Activated CD4-positive, alpha-beta memory T cell treated with anti-CD3 and anti-CD28 coated beads, Interleukin-2, amount 10 ng/mL, durations not matched to agents 7 days and 5 days (primary cell): ENCODE results near the gene GINM1. TPM values are rescaled to one million over a fixed set of nuclear protein-coding genes. Genes with fewer than 3 reads are reported as not detected.

Experiments
- CTCF ChIA-PET: fragments of 350-600 bp; sonication (Branson Sonifier 250); formaldehyde crosslinking; loops from one replicate; lab custom pipeline; 2021; ENCODE audit warnings: antibody characterized with exemption, inconsistent platforms; lab: Charles Lee
- POLR2A ChIA-PET: fragments of 350-600 bp; sonication (Branson Sonifier 250); formaldehyde crosslinking; loops from one replicate; lab custom pipeline; 2021; ENCODE audit warnings: antibody characterized with exemption; lab: Charles Lee
- DNase-seq: peaks from one replicate; pipeline ENCODE4 v3.0.0-alpha.2; 2020
- H3K27ac Mint-ChIP-seq: one replicate; pipeline ENCODE4 v1.8.0; 2021; ENCODE audit warnings: mild to moderate bottlenecking, mixed read lengths
- H3K27me3 Mint-ChIP-seq: one replicate; pipeline ENCODE4 v1.8.0; 2021; ENCODE audit warnings: mixed read lengths
- H3K36me3 Mint-ChIP-seq: one replicate; pipeline ENCODE4 v1.8.0; 2021; ENCODE audit warnings: low read depth, mixed read lengths
- H3K4me1 Mint-ChIP-seq: one replicate; pipeline ENCODE4 v1.8.0; 2021; ENCODE audit warnings: mixed read lengths
- H3K4me3 Mint-ChIP-seq: one replicate; pipeline ENCODE4 v1.8.0; 2021; ENCODE audit warnings: mild to moderate bottlenecking, mixed read lengths
- H3K9me3 Mint-ChIP-seq: one replicate; pipeline ENCODE4 v1.8.0; 2021; ENCODE audit warnings: mixed read lengths
- total RNA-seq, 2 experiments: library from RNA; stranded (reverse); gene quantifications; one replicate each; pipeline ENCODE4 v1.2.3, GENCODE V29; 2021

The GINM1 gene
- total RNA-seq, 2 experiments from 2014 or later, result 18.1 to 18.4 TPM

- ChIA-PET POLR2A (interaction anchor here (1.0 to 3.2 kb wide), 2 partner anchors 17 to 69 kb away, joined by 3 to 18 read pairs; partner anchors contain the start of gene PPIL4), CTCF (interaction anchor here (1.0 to 6.2 kb wide), 4 partner anchors 12 to 77 kb away, joined by 3 to 55 read pairs (median 10); partner anchors contain the start of gene PPIL4)
- DNase-seq, result no peak
- H3K36me3 Mint-ChIP-seq, result no peaks in the 10 kb centered on the region
- H3K9me3 Mint-ChIP-seq, result no peaks in the 10 kb centered on the region
- no peak overlapping the region for H3K27ac Mint-ChIP-seq
- peaks cover 22% of the 10 kb centered on the region for H3K4me1 Mint-ChIP-seq
- no peak overlapping the region for H3K4me3 Mint-ChIP-seq
- peaks cover 23% of the 10 kb centered on the region for H3K27me3 Mint-ChIP-seq
Measured at GRCh38 chr6:149563203-149563927, 2.8 kb upstream of the GINM1 start.

GRCh38 chr6:149563928-149564325 lies 2.2 kb upstream of the GINM1 start:
- H3K36me3 Mint-ChIP-seq, result no peaks in the 10 kb centered on the region
- H3K4me1 Mint-ChIP-seq, result peaks cover 22% of the 10 kb centered on the region
- peaks cover 20% of the 10 kb centered on the region for H3K27me3 Mint-ChIP-seq
- H3K4me3 Mint-ChIP-seq, result no peak overlapping the region
- H3K9me3 Mint-ChIP-seq, result no peaks in the 10 kb centered on the region
- no peak overlapping the region for H3K27ac Mint-ChIP-seq
- ChIA-PET CTCF (interaction anchor here (1.0 to 6.2 kb wide), 4 partner anchors 13 to 303 kb away, joined by 5 to 55 read pairs (median 10); partner anchors contain the start of gene PPIL4), POLR2A (interaction anchor here (3.2 kb wide), 1 partner anchor 18 kb away, joined by 18 read pairs; the partner anchor contains the start of gene PPIL4)
- DNase-seq, result no peak

GRCh38 chr6:149566410-149567193 lies 427 bp downstream of the GINM1 start:
- ChIA-PET POLR2A (interaction anchor here (0.7 to 2.8 kb wide), 7 partner anchors 9 to 184 kb away, joined by 3 to 17 read pairs (median 4); partner anchors contain the start of genes KATNA1 and PPIL4), CTCF (interaction anchor here (0.7 to 6.2 kb wide), 3 partner anchors 9 to 21 kb away, joined by 3 to 55 read pairs (median 3); partner anchors contain the start of gene PPIL4)
- H3K4me3 Mint-ChIP-seq, result peak overlapping the region; percentile 87
- H3K9me3 Mint-ChIP-seq, result no peaks in the 10 kb centered on the region
- H3K27me3 Mint-ChIP-seq, result peaks cover 4% of the 10 kb centered on the region
- H3K4me1 Mint-ChIP-seq, result peaks cover 22% of the 10 kb centered on the region
- peak overlapping the region; percentile 74 for H3K27ac Mint-ChIP-seq
- peak; percentile 60 for DNase-seq
- H3K36me3 Mint-ChIP-seq, result no peaks in the 10 kb centered on the region

- DNase-seq, result no peak
- no peaks in the 10 kb centered on the region for H3K36me3 Mint-ChIP-seq
- H3K4me1 Mint-ChIP-seq, result peaks cover 22% of the 10 kb centered on the region
- peak overlapping the region; percentile 74 for H3K27ac Mint-ChIP-seq
- peaks cover 4% of the 10 kb centered on the region for H3K27me3 Mint-ChIP-seq
- ChIA-PET CTCF (interaction anchor here (0.7 to 1.0 kb wide), 2 partner anchors 8 to 21 kb away, joined by 3 read pairs; partner anchors contain the start of gene PPIL4), POLR2A (interaction anchor here (1.3 to 2.8 kb wide), 2 partner anchors 22 to 150 kb away, joined by 4 to 17 read pairs; partner anchors contain the start of gene PPIL4)
- peak overlapping the region; percentile 87 for H3K4me3 Mint-ChIP-seq
- H3K9me3 Mint-ChIP-seq, result no peaks in the 10 kb centered on the region
Measured at GRCh38 chr6:149567194-149567586, 1.0 kb downstream of the GINM1 start.

GRCh38 chr6:149567945-149568585 lies 1.9 kb downstream of the GINM1 start:
- Mint-ChIP-seq H3K4me1 (peaks cover 22% of the 10 kb centered on the region), H3K27me3 (peaks cover 4% of the 10 kb centered on the region), H3K36me3 (no peaks in the 10 kb centered on the region), H3K4me3 (peak overlapping the region; percentile 87), H3K27ac (no peak overlapping the region), H3K9me3 (no peaks in the 10 kb centered on the region)
- no peak for DNase-seq
- ChIA-PET CTCF (interaction anchor here (1.0 kb wide), 1 partner anchor 22 kb away, joined by 3 read pairs; the partner anchor contains the start of gene PPIL4), POLR2A (interaction anchor here (1.3 to 2.8 kb wide), 2 partner anchors 23 to 149 kb away, joined by 4 to 17 read pairs; partner anchors contain the start of gene PPIL4)

GRCh38 chr6:149580880-149581279 lies 14.7 kb downstream of the GINM1 start:
- H3K4me1 Mint-ChIP-seq, result no peaks in the 10 kb centered on the region
- ChIA-PET CTCF (no interaction called here), POLR2A (no interaction called here)
- no peaks in the 10 kb centered on the region for H3K27me3 Mint-ChIP-seq
- no peak overlapping the region for H3K4me3 Mint-ChIP-seq
- H3K36me3 Mint-ChIP-seq, result peaks cover 22% of the 10 kb centered on the region
- no peak overlapping the region for H3K27ac Mint-ChIP-seq
- no peak for DNase-seq
- no peaks in the 10 kb centered on the region for H3K9me3 Mint-ChIP-seq

- peaks cover 24% of the 10 kb centered on the region for H3K36me3 Mint-ChIP-seq
- H3K9me3 Mint-ChIP-seq, result no peaks in the 10 kb centered on the region
- no peak for DNase-seq
- POLR2A ChIA-PET, result no interaction called here
- H3K4me3 Mint-ChIP-seq, result no peak overlapping the region
- H3K4me1 Mint-ChIP-seq, result no peaks in the 10 kb centered on the region
- H3K27me3 Mint-ChIP-seq, result no peaks in the 10 kb centered on the region
- CTCF ChIA-PET, result no interaction called here
- H3K27ac Mint-ChIP-seq, result no peak overlapping the region
Measured at GRCh38 chr6:149581349-149581748, 15.2 kb downstream of the GINM1 start.

GRCh38 chr6:149586149-149586548 lies 20.0 kb downstream of the GINM1 start:
- no peak overlapping the region for H3K27ac Mint-ChIP-seq
- ChIA-PET POLR2A (interaction anchor here (0.6 kb wide), 1 partner anchor 560 kb away, joined by 3 read pairs; no protein-coding TSS in a partner anchor), CTCF (no interaction called here)
- no peaks in the 10 kb centered on the region for H3K9me3 Mint-ChIP-seq
- H3K4me3 Mint-ChIP-seq, result no peak overlapping the region
- H3K27me3 Mint-ChIP-seq, result no peaks in the 10 kb centered on the region
- no peaks in the 10 kb centered on the region for H3K4me1 Mint-ChIP-seq
- no peak for DNase-seq
- H3K36me3 Mint-ChIP-seq, result peaks cover 37% of the 10 kb centered on the region

- H3K36me3 Mint-ChIP-seq, result peaks cover 46% of the 10 kb centered on the region
- H3K27ac Mint-ChIP-seq, result no peak overlapping the region
- DNase-seq, result no peak
- CTCF ChIA-PET, result interaction anchor here (0.8 to 1.3 kb wide), 3 partner anchors 32 to 47 kb away, joined by 3 to 5 read pairs (median 3); partner anchors contain the start of gene PPIL4
- no peaks in the 10 kb centered on the region for H3K4me1 Mint-ChIP-seq
- no peak overlapping the region for H3K4me3 Mint-ChIP-seq
- no peaks in the 10 kb centered on the region for H3K27me3 Mint-ChIP-seq
- H3K9me3 Mint-ChIP-seq, result no peaks in the 10 kb centered on the region
- POLR2A ChIA-PET, result no interaction called here
Measured at GRCh38 chr6:149592983-149593382, 26.8 kb downstream of the GINM1 start.

- CTCF ChIA-PET, result interaction anchor here (0.6 to 1.2 kb wide), 3 partner anchors 33 to 113 kb away, joined by 3 to 5 read pairs (median 3); no protein-coding TSS in a partner anchor
- DNase-seq, result no peak
- POLR2A ChIA-PET, result no interaction called here
- no peaks in the 10 kb centered on the region for H3K9me3 Mint-ChIP-seq
- H3K4me3 Mint-ChIP-seq, result no peak overlapping the region
- no peaks in the 10 kb centered on the region for H3K27me3 Mint-ChIP-seq
- no peak overlapping the region for H3K27ac Mint-ChIP-seq
- H3K4me1 Mint-ChIP-seq, result no peaks in the 10 kb centered on the region
- H3K36me3 Mint-ChIP-seq, result peaks cover 44% of the 10 kb centered on the region
Measured at GRCh38 chr6:149593408-149593807, 27.2 kb downstream of the GINM1 start.

GRCh38 chr6:149600508-149600907 lies 34.3 kb downstream of the GINM1 start:
- POLR2A ChIA-PET, result no interaction called here
- Mint-ChIP-seq H3K9me3 (no peaks in the 10 kb centered on the region), H3K4me1 (no peaks in the 10 kb centered on the region), H3K27me3 (no peaks in the 10 kb centered on the region), H3K4me3 (no peak overlapping the region), H3K27ac (no peak overlapping the region), H3K36me3 (peaks cover 44% of the 10 kb centered on the region)
- CTCF ChIA-PET, result no interaction called here
- no peak for DNase-seq
